Hepatic stellate cell (primary cell): ENCODE measurements around the gene IYD.
"Not testable (repeated sequence)": the region's sequence is repeated elsewhere in the genome, so short reads cannot be mapped to it uniquely, and the experiment has no call there.

Source experiments
- DNase-seq: peaks from one replicate; pipeline ENCODE4 v3.0.0; 2011; ENCODE audit warnings: low spot score

The IYD gene

GRCh38 chr6:150352321-150353296 lies 16.2 kb upstream of the IYD start:
- no peak for DNase-seq

GRCh38 chr6:150353445-150353844 lies 15.4 kb upstream of the IYD start:
- no peak for DNase-seq

- DNase-seq: no peak
Observed at GRCh38 chr6:150354754-150355571, 13.8 kb upstream of the IYD start.

GRCh38 chr6:150355932-150356331 lies 12.9 kb upstream of the IYD start:
- DNase-seq: no peak

- DNase-seq: no peak
Observed at GRCh38 chr6:150361876-150362275, 6.9 kb upstream of the IYD start.

DNA sequence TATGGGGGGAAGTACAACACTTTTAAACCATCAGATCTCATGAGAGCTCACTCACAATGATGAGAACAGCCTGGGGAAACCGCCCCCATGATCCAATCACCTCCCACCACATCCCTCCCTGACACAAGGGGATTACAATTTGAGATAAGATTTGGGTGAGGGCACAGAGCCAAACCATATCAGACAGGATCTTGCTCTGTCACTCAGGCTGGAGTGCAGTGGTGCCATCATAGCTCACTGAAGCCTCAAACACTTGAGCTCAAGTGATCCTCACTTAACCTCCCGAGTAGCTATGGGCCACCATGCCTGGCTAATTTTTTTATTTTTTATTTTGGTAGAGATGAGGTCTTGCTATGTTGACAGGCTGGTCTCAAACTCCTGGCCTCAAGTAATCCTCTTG lies 5.1 kb upstream of the IYD start:
- no peak for DNase-seq

GRCh38 chr6:150366118-150366778 lies 2.6 kb upstream of the IYD start:
- DNase-seq: no peak

DNA sequence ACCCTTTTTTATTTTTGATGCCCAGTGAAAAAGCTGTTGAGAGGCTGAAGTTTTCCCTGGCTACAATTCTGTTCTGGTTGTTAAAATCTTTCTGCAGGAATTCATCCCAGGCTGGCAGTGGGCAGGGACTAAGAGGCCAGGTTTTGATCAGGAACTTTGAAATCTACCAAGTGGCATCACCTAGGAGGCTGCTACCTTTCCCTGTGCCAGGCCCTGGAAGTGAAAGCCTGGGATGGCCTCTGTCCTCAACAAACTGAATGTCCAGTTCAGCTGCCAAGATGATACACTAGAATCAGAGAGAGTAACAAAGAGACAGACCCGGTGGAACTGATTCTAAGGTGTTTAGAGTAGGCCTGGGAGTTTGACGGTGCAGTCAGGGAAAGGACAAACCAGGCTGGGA lies 596 bp downstream of the IYD start:
- DNase-seq: no peak

DNA sequence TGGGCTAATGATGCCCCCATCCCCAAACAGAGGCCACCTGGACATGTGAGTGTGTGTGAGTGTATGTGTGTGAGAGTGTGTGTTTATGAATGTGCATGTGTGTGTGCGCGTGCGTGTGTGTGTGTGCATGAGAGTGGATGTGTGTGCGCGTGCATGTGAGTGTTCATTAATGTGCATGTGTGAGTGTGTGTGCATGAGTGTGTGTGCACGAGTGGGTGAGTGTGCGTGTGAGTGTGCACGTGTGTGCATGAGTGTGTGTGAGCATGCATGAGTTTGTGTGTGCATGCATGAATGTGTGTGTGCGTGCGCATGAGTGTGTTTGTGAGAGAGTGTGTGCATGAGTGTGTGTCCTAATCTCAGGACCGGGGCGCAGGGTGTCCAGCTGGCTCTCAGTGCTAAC lies 1.3 kb downstream of the IYD start:
- no peak for DNase-seq

GRCh38 chr6:150371356-150371755 lies 2.5 kb downstream of the IYD start:
- DNase-seq: no peak

DNA sequence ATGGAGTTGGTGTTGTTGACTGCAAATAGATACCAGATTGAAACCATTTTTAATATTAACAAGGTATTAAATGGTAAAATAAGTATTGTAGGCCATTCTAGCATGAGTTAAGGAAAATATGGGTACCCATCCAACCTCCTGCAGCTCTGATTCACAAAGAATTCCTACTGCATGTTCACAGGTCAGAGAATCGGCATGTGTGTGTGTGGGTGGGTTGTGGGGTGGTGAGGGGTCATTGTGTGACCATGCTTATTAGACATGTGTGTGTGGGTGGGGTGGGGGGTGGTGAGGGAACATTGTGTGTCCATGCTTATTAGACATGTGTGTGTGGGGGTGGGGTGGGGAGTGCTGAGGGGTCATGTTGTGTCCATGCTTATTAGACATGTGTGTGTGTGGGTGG lies 3.2 kb downstream of the IYD start:
- DNase-seq: no peak

DNA sequence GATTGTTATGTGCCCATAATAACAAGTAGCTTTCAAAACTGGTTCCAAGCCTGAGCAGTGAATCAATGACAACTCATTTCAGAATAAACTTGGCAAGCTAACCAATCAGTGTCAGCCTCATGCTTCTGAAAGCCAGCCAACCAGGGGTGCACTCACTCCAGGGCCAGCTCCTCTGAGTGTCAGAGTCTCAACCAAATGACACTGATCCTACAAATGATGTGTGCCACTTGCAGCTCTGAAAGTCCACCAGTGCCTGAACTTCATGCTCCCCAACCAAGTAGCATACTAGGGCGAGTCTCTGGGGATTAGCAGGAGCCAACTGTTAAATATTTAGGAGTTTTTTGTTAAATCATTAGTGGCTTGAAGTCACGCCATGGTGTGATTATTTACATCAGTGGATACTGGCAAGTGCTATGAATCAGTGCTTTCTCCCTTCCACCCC lies 4.5 kb downstream of the IYD start:
- DNase-seq: no peak

DNA sequence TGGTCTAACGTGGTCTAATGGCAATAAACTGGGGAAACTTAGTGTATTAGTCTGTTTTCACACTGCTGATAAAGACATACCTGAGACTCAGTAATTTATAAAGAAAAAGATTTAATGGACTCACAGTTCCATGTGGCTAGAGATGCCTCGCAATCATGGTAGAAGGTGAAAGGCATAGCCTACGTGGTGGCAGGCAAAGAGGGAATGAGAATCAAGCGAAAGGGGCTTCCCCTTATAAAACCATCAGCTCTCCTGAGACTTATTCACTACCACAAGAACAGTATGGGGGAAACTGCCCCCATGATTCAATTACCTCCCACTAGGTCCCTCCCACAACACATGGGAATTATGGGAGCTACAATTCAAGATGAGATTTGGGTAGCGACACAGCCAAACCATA lies 5.5 kb downstream of the IYD start:
- DNase-seq: not testable (repeated sequence)

- no peak for DNase-seq
Observed at GRCh38 chr6:150377211-150377781, 8.5 kb downstream of the IYD start.

DNA sequence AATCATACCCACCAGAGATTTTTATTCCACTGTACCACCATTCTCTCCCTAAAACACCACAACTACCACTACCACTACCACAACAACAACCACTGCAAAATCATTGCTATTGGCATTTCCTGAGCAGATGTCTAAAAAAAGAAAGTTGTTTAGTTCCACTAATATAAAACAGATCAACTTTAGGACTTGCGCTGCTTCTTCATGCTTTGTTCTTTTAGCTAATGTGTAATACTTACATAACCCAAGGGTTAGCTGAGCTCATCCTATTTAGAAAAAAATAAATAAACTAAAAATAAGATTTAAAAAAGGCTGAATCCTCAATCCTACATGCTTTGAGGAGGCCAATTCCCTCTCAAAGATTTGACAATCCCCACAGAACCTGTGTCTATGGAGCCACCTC lies 11.4 kb downstream of the IYD start:
- DNase-seq: no peak

DNA sequence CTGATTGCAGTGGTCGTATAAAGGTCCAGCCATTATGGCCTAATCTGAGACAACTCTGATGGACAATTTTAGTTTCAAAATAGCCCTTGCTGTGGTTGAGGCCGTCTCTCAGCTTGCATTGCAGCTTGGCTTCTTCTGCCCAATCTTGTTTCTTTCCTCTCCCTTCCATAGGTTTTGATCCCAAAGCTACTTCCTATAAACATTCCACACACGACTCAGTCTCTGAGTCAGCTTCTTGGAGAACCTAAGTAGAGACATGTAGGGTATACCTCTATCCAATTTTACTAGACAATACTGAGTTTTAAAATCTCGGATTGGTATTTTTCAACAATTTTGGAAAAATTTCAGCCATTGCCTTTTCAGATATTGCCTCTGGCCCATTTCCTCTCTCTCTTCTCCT lies 13.4 kb downstream of the IYD start:
- no peak for DNase-seq

GRCh38 chr6:150391414-150391813 lies 22.6 kb downstream of the IYD start:
- DNase-seq: no peak

GRCh38 chr6:150391890-150392289 lies 23.1 kb downstream of the IYD start:
- no peak for DNase-seq

DNA sequence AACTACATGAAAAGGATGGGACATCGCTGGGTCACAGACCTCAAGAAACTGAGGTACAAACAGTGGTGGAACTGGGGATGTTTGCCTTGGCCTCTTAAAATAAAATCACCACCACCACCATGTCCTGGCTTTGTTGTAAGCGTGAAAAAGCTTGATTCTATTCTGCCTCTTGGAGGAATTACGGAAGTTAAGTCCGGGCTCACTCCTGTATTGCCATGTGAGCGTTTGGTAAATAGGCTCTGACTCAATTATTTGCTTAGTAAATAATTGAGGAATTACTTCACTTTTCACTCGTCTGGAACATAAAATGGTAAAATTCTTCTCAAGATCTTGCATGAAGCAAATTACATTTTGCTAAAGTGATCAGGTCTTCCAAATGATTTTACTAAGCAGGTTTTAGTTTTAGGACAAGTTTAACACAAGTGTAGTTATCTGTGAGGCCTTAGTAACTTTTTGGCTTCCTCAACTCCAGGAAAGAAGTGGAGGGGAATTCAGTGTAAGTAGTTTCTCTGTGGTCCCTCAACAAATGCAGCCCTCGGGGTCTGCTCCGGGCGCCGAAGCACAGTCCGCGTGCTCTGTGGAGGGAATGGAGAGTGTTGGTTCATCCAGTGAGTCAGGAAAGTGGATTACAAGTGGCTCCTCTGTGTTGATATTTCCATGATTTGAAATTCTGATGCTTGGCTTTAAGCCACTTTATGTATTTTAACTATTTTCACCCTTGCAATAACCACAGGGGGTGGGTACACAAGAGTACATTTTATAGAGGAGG lies 23.8 kb downstream of the IYD start:
- no peak for DNase-seq

DNA sequence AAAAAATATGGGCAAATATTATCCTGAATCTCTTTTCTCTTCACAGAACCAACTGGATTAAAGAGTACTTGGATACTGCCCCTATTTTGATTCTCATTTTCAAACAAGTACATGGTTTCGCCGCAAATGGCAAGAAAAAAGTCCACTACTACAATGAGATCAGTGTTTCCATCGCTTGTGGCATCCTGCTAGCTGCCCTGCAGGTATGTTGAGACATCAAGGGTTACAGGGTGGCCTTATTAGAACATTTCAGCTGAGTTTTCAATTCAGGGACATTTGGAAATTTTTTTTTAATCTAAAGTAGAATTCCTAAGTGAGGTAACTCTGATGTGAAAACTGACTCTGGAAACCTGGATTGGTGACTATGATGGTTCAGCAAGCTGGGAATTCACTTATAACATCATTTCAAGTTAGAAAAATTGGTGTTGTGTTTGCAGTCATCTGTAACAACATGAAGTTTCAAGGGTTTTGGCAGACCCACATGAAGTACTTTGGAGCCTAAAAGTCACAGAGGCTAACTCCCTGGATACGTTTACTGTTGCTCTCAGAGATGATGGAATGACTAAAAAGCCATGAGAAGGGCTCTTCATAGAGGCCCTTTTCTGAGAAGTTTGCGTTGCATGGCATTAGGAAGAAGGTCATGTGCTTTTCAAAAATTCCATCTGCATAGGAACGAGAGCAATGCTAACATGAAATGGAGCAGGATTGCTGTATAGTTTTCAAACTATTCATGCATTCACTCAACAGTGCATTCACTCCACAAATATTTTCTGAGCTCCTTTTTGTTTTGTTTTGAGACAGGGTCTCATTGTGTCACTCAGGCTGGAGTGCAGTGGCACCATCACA lies 25.5 kb downstream of the IYD start:
- no peak for DNase-seq
